Naive thymus-derived CD4-positive, alpha-beta T cell (primary cell): ENCODE measurements around the gene HTATIP2. TPM values are rescaled to one million over a fixed set of nuclear protein-coding genes. Genes with fewer than 3 reads are reported as not detected.
"Not testable (repeated sequence)": the region's sequence is repeated elsewhere in the genome, so short reads cannot be mapped to it uniquely, and the experiment has no call there.

Experiments
- ATAC-seq: fragments of 150-1000 bp; cut with Tn5 transposase; 2 replicates; pipeline ENCODE4 v1.10.0; 2021; ENCODE audit warnings: mild to moderate bottlenecking, moderate library complexity
- CTCF ChIA-PET: fragments of 350-600 bp; sonication (Branson Sonifier 250); formaldehyde crosslinking; loops from one replicate; lab custom pipeline; 2021; ENCODE audit warnings: antibody characterized with exemption; lab: Charles Lee
- POLR2A ChIA-PET: fragments of 350-600 bp; sonication (Branson Sonifier 250); formaldehyde crosslinking; loops from one replicate; lab custom pipeline; 2021; ENCODE audit warnings: antibody characterized with exemption, inconsistent platforms; lab: Charles Lee
- DNase-seq, 9 donors: peaks; one replicate each; pipeline versions ENCODE4 v3.0.0 to v3.0.0-alpha.2; 2020 to 2022; ENCODE audit warnings: mixed read lengths in 1 of 9
- H3K27ac ChIP-seq: one replicate; pipeline ENCODE4 v1.7.0; 2013; ENCODE audit warnings: mild to moderate bottlenecking, low read depth, low read length, moderate library complexity
- H3K27me3 ChIP-seq, 2 donors: one replicate each; pipeline ENCODE4 v1.7.0; 2013; ENCODE audit warnings: low read length in 2 of 2, mild to moderate bottlenecking in 2 of 2, moderate library complexity in 2 of 2; ENCODE audit not compliant: control insufficient read depth in 2 of 2, insufficient read depth in 2 of 2
- H3K36me3 ChIP-seq, 3 experiments: 1 replicate in 2 of 3; 2 replicates in 1 of 3; pipeline ENCODE4 v1.7.0; 2013; ENCODE audit warnings: low read length in 3 of 3, mild to moderate bottlenecking in 3 of 3, moderate library complexity in 1 of 3; ENCODE audit not compliant: insufficient read depth in 3 of 3, control insufficient read depth in 2 of 3
- H3K4me1 ChIP-seq, 2 donors: one replicate each; pipeline ENCODE4 v1.7.0; 2013; ENCODE audit warnings: low read length in 2 of 2, mild to moderate bottlenecking in 2 of 2, moderate library complexity in 1 of 2; ENCODE audit not compliant: control insufficient read depth in 2 of 2, insufficient read depth in 2 of 2
- H3K4me3 ChIP-seq: 2 replicates; pipeline ENCODE4 v1.7.0; 2013; ENCODE audit warnings: mild to moderate bottlenecking, low read length
- H3K9me3 ChIP-seq, 3 experiments: 1 replicate in 2 of 3; 2 replicates in 1 of 3; pipeline ENCODE4 v1.7.0; 2013; ENCODE audit warnings: low read length in 3 of 3; ENCODE audit not compliant: control insufficient read depth in 2 of 3
- H3K27ac Mint-ChIP-seq, 9 donors: one replicate each; pipeline ENCODE4 v1.8.0; 2020 to 2022; ENCODE audit warnings: mixed read lengths in 9 of 9, mild to moderate bottlenecking in 8 of 9, moderate library complexity in 5 of 9, inconsistent platforms in 2 of 9
- H3K27me3 Mint-ChIP-seq, 5 donors: one replicate each; pipeline ENCODE4 v1.8.0; 2021 to 2022; ENCODE audit warnings: mixed read lengths in 5 of 5, mild to moderate bottlenecking in 1 of 5
- H3K36me3 Mint-ChIP-seq, 5 donors: one replicate each; pipeline ENCODE4 v1.8.0; 2020 to 2022; ENCODE audit warnings: mixed read lengths in 5 of 5, mild to moderate bottlenecking in 3 of 5, inconsistent platforms in 1 of 5
- H3K4me1 Mint-ChIP-seq, 7 donors: one replicate each; pipeline ENCODE4 v1.8.0; 2020 to 2022; ENCODE audit warnings: mixed read lengths in 7 of 7, mild to moderate bottlenecking in 3 of 7, inconsistent platforms in 1 of 7
- H3K4me3 Mint-ChIP-seq, 10 donors: one replicate each; pipeline ENCODE4 v1.8.0; 2020 to 2022; ENCODE audit warnings: mild to moderate bottlenecking in 10 of 10, mixed read lengths in 10 of 10, moderate library complexity in 6 of 10, inconsistent platforms in 2 of 10
- H3K9me3 Mint-ChIP-seq, 11 donors: one replicate each; pipeline ENCODE4 v1.8.0; 2020 to 2022; ENCODE audit warnings: mixed read lengths in 11 of 11, mild to moderate bottlenecking in 4 of 11, inconsistent platforms in 1 of 11, moderate library complexity in 1 of 11
- intact Hi-C, 2 donors: fragments of 100-400 bp; cut with micrococcal nuclease; formaldehyde crosslinking; loops; one replicate each; pipeline ENCODE4 v1.15.1; 2023
- polyA plus RNA-seq, 2 donors: library from polyadenylated mRNA; unstranded; fragments of 300-500 nt; fragmentation: Illumina TruSeq; gene quantifications; one replicate each; pipeline ENCODE4 v1.2.3, GENCODE V29; 2021
- total RNA-seq, 6 experiments: library from RNA in 5 of 6; stranded (reverse) in 5 of 6; gene quantifications; 1 replicate in 5 of 6; 2 replicates in 1 of 6; pipeline ENCODE4 v1.2.3 and lab custom pipeline; 2021 to 2026

The HTATIP2 gene
- total and polyA plus RNA-seq, 7 experiments from 2014 or later, result 12.0 to 70.2 (median 41.0) TPM

GRCh38 chr11:20357150-20357549, 6.4 kb upstream of the HTATIP2 start:
- Histone ChIP-seq H3K4me3 (no peak overlapping the region), H3K27me3 (no peaks in the 10 kb centered on the region), H3K4me1 (peaks cover 8 to 9% of the 10 kb centered on the region in 2 donors), H3K9me3 (no peaks in the 10 kb centered on the region), H3K27ac (no peak overlapping the region), H3K36me3 (no peaks in the 10 kb centered on the region)
- Mint-ChIP-seq H3K36me3 (peaks cover 0 to 10% (median 0%) of the 10 kb centered on the region in 5 donors), H3K9me3 (no peaks in the 10 kb centered on the region), H3K4me1 (peaks cover 13 to 39% (median 21%) of the 10 kb centered on the region in 7 donors), H3K27me3 (peaks cover 0 to 8% (median 0%) of the 10 kb centered on the region in 5 donors), H3K4me3 (no peak overlapping the region), H3K27ac (no peak overlapping the region)
- CTCF ChIA-PET, result no interaction called here
- peak; percentile 52 for ATAC-seq
- no peak for DNase-seq
- intact Hi-C loops, result no loop called here
- POLR2A ChIA-PET, result no interaction called here

DNA sequence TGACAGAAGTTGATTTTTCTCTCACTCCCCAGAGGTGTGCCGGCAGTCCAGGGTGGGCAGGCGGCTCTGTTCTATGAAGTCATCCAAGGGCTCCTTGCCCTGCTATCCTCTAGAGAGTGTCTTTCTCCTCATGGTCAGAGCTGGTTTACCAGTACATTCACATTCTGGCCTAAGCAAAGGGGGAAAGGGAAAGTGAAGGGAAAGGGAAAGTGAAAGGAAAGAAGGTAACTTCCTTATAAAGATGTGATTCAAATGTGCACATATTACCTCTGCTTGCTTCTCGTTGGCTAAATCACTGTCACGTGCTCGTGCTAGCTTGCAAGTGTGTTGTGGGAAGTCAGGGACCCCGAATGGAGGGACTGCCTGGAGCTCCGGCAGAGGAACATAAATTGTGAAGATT, 2.9 kb upstream of the HTATIP2 start:
- ChIA-PET CTCF (interaction anchor here (0.8 to 1.2 kb wide), 3 partner anchors 9 to 232 kb away, joined by 3 to 5 read pairs (median 3); no protein-coding TSS in a partner anchor), POLR2A (interaction anchor here (0.6 kb wide), 1 partner anchor 26 kb away, joined by 3 read pairs; no protein-coding TSS in a partner anchor)
- H3K4me3 ChIP-seq, result peak overlapping the region; percentile 12
- ATAC-seq (peak; percentile 74), DNase-seq (peak in 8 of 9 donors; percentile 9 to 64 (median 51))
- H3K27me3 Mint-ChIP-seq, result peaks cover 0 to 3% (median 0%) of the 10 kb centered on the region in 5 donors
- H3K4me1 ChIP-seq, result peaks cover 27 to 29% of the 10 kb centered on the region in 2 donors
- peaks cover 0 to 3% (median 0%) of the 10 kb centered on the region in 11 donors for H3K9me3 Mint-ChIP-seq
- intact Hi-C loops, result loop anchor here (5.0 to 10.0 kb wide), 5 partner anchors 206 to 1833 kb away; partner anchors contain the start of genes E2F8 (in 1 of the 2), NAV2 (in 1 of the 2), TSG101 (in 1 of the 2) and ZDHHC13 (in 1 of the 2)
- peaks cover 0 to 17% (median 0%) of the 10 kb centered on the region in 5 donors for H3K36me3 Mint-ChIP-seq
- peak overlapping the region; percentile 86 to 95 (median 91) for H3K27ac Mint-ChIP-seq
- H3K27me3 ChIP-seq, result no peaks in the 10 kb centered on the region
- H3K4me1 Mint-ChIP-seq, result peaks cover 23 to 53% (median 48%) of the 10 kb centered on the region in 7 donors
- H3K36me3 ChIP-seq, result no peaks in the 10 kb centered on the region
- H3K4me3 Mint-ChIP-seq, result peak overlapping the region; percentile 65 to 90 (median 76)
- H3K27ac ChIP-seq, result peak overlapping the region; percentile 58
- no peaks in the 10 kb centered on the region for H3K9me3 ChIP-seq

GRCh38 chr11:20362481-20362880, 1.0 kb upstream of the HTATIP2 start:
- intact Hi-C loops, result loop anchor here (5.0 to 10.0 kb wide), 5 partner anchors 208 to 1835 kb away; partner anchors contain the start of genes E2F8 (in 1 of the 2), NAV2 (in 1 of the 2), TSG101 (in 1 of the 2) and ZDHHC13 (in 1 of the 2)
- peak overlapping the region; percentile 84 to 97 (median 93) for H3K27ac Mint-ChIP-seq
- DNase-seq (no peak), ATAC-seq (no peak)
- H3K27ac ChIP-seq, result peak overlapping the region; percentile 77
- POLR2A ChIA-PET, result interaction anchor here (1.8 kb wide), 1 partner anchor 12 kb away, joined by 8 read pairs; no protein-coding TSS in a partner anchor
- peaks cover 5 to 28% (median 10%) of the 10 kb centered on the region in 5 donors for H3K36me3 Mint-ChIP-seq
- no peaks in the 10 kb centered on the region for H3K27me3 Mint-ChIP-seq
- peak overlapping the region; percentile 73 for H3K4me3 ChIP-seq
- peaks cover 0 to 3% (median 0%) of the 10 kb centered on the region in 11 donors for H3K9me3 Mint-ChIP-seq
- H3K4me1 ChIP-seq, result peaks cover 27 to 29% of the 10 kb centered on the region in 2 donors
- no peaks in the 10 kb centered on the region for H3K9me3 ChIP-seq
- peak overlapping the region; percentile 88 to 96 (median 94) for H3K4me3 Mint-ChIP-seq
- CTCF ChIA-PET, result interaction anchor here (2.2 kb wide), 1 partner anchor 9 kb away, joined by 6 read pairs; no protein-coding TSS in a partner anchor
- H3K27me3 ChIP-seq, result no peaks in the 10 kb centered on the region
- peaks cover 32 to 69% (median 63%) of the 10 kb centered on the region in 7 donors for H3K4me1 Mint-ChIP-seq
- no peaks in the 10 kb centered on the region for H3K36me3 ChIP-seq

DNA sequence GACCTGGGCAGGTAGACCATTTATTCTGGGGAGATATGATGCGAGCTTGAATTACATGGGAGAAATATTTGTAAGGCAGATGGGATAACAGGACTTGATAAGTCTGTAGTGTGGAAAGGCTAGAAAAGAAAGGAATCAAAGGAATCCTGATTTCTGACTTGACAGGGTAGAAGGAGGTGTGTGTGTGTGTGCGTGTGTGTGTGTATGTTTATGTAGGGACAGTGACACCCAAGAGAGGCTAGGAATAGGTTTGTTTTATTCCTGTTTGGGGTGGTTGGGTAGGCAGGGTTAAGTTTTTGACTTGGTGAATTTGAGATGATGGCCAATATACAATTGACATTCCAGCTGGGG, 390 bp upstream of the HTATIP2 start:
- Mint-ChIP-seq H3K4me1 (peaks cover 33 to 71% (median 66%) of the 10 kb centered on the region in 7 donors), H3K4me3 (peak overlapping the region; percentile 88 to 96 (median 94)), H3K27me3 (no peaks in the 10 kb centered on the region), H3K27ac (peak overlapping the region; percentile 84 to 97 (median 93)), H3K36me3 (peaks cover 5 to 29% (median 11%) of the 10 kb centered on the region in 5 donors), H3K9me3 (peaks cover 0 to 3% (median 0%) of the 10 kb centered on the region in 11 donors)
- POLR2A ChIA-PET, result interaction anchor here (0.8 to 1.9 kb wide), 6 partner anchors 9 to 206 kb away, joined by 3 to 8 read pairs (median 4); no protein-coding TSS in a partner anchor
- no peak for ATAC-seq
- intact Hi-C loops, result loop anchor here (1.0 to 10.0 kb wide), 6 partner anchors 24 to 1836 kb away; partner anchors contain the start of genes PRMT3 (in 2 of the 2), E2F8 (in 1 of the 2), NAV2 (in 1 of the 2) and TSG101 (in 1 of the 2)
- peak overlapping the region; percentile 77 for H3K27ac ChIP-seq
- no peaks in the 10 kb centered on the region for H3K27me3 ChIP-seq
- H3K9me3 ChIP-seq, result no peaks in the 10 kb centered on the region
- H3K4me3 ChIP-seq, result peak overlapping the region; percentile 73
- H3K4me1 ChIP-seq, result peaks cover 27 to 29% of the 10 kb centered on the region in 2 donors
- H3K36me3 ChIP-seq, result no peaks in the 10 kb centered on the region
- CTCF ChIA-PET, result interaction anchor here (1.5 to 2.2 kb wide), 2 partner anchors 9 to 14 kb away, joined by 4 to 6 read pairs; no protein-coding TSS in a partner anchor
- peak in 1 of 9 donors; percentile 6 for DNase-seq

DNA sequence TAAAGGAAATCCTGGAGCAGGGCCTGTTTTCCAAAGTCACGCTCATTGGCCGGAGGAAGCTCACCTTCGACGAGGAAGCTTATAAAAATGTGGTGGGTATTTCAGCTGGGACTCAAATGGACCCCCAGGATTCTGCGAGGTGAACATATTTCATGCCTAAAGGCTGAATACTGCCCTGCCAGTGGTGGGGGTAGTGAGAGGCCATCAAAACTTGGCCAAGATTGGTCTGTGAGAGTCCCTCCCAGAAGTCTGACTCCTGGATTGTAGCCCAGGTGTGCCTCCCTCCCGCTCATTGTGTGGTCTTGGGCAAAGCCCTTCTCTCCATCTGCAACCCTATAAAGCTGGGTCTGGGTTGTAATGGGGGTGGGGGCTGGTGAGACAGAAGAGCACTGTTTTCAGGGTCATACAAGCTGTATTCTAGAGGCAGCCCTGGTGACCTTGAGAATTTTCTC, 853 bp downstream of the HTATIP2 start:
- Histone ChIP-seq H3K4me3 (peak overlapping the region; percentile 73), H3K27me3 (no peaks in the 10 kb centered on the region), H3K9me3 (no peaks in the 10 kb centered on the region), H3K27ac (peak overlapping the region; percentile 77), H3K36me3 (no peaks in the 10 kb centered on the region), H3K4me1 (peaks cover 27 to 29% of the 10 kb centered on the region in 2 donors)
- Mint-ChIP-seq H3K4me1 (peaks cover 33 to 78% (median 73%) of the 10 kb centered on the region in 7 donors), H3K9me3 (peaks cover 0 to 3% (median 0%) of the 10 kb centered on the region in 11 donors), H3K27ac (peak overlapping the region; percentile 72 to 94 (median 85)), H3K27me3 (no peaks in the 10 kb centered on the region), H3K4me3 (peak overlapping the region; percentile 87 to 95 (median 89)), H3K36me3 (peaks cover 5 to 36% (median 15%) of the 10 kb centered on the region in 5 donors)
- no peak for ATAC-seq
- no peak for DNase-seq
- POLR2A ChIA-PET, result interaction anchor here (0.6 to 1.9 kb wide), 6 partner anchors 8 to 207 kb away, joined by 3 to 8 read pairs (median 4); partner anchors contain the start of gene DBX1
- CTCF ChIA-PET, result interaction anchor here (1.5 to 2.2 kb wide), 2 partner anchors 11 to 12 kb away, joined by 4 to 6 read pairs; no protein-coding TSS in a partner anchor
- intact Hi-C loops, result loop anchor here (5.0 to 10.0 kb wide), 5 partner anchors 210 to 1837 kb away; partner anchors contain the start of genes E2F8 (in 1 of the 2), NAV2 (in 1 of the 2), TSG101 (in 1 of the 2) and ZDHHC13 (in 1 of the 2)

DNA sequence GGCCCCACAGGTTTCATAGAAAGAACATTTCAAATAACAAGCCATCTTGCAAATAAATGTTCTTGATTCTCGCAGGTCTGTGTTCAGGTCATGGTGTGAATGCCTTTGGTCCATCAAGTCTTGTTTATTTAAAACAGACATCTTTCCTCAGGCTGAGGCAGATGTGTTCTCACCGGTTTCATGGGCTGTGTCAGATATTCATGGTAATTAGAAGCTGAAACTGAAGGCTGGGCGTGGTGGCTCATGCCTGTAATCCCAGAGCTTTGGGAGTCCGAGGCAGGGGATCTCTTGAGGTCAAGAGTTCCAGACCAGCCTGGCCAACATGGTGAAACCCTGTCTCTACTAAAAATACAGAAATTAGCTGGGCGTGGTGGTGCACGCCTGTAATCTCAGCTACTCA, 2.0 kb downstream of the HTATIP2 start:
- H3K4me3 ChIP-seq, ATAC-seq, H3K27me3 Mint-ChIP-seq, H3K27me3 ChIP-seq, H3K9me3 Mint-ChIP-seq, H3K27ac ChIP-seq, POLR2A ChIA-PET, H3K36me3 ChIP-seq, DNase-seq, H3K9me3 ChIP-seq: not testable (repeated sequence)
- H3K4me3 Mint-ChIP-seq, result peak overlapping the region; percentile 1 to 95 (median 88)
- intact Hi-C loops, result loop anchor here (10.0 kb wide), 3 partner anchors 211 to 1251 kb away; partner anchors contain the start of genes NAV2 (in 1 of the 2) and ZDHHC13 (in 1 of the 2)
- peaks cover 23 to 25% of the 10 kb centered on the region in 2 donors for H3K4me1 ChIP-seq
- peaks cover 5 to 35% (median 16%) of the 10 kb centered on the region in 5 donors for H3K36me3 Mint-ChIP-seq
- peak overlapping the region in 6 of 9 donors; percentile 19 to 72 (median 37) for H3K27ac Mint-ChIP-seq
- CTCF ChIA-PET, result interaction anchor here (1.0 kb wide), 1 partner anchor 13 kb away, joined by 3 read pairs; no protein-coding TSS in a partner anchor
- peaks cover 32 to 71% (median 66%) of the 10 kb centered on the region in 7 donors for H3K4me1 Mint-ChIP-seq
